Gastroesophageal sphincter (tissue), 3 donors: ENCODE results near the gene HOXB2.

Experiments
- CTCF ChIP-seq, 4 experiments: fragments of 200-600 bp in 2 of 4; fragments of 450-650 bp in 2 of 4; sonication (generic) in 1 of 4; IDR thresholded peaks; one replicate each; pipeline ENCODE4 v1.5.1; 2017 to 2019; ENCODE audit warnings: antibody characterized with exemption in 4 of 4, mild to moderate bottlenecking in 2 of 4, moderate library complexity in 2 of 4
- EP300 ChIP-seq: sonication (generic); formaldehyde crosslinking; IDR thresholded peaks from one replicate; pipeline ENCODE4 v1.6.1; 2017; ENCODE audit warnings: antibody characterized with exemption, mild to moderate bottlenecking
- POLR2A ChIP-seq, 2 donors: fragments of 450-650 bp; IDR thresholded peaks; one replicate each; pipeline ENCODE4 v1.6.1; 2017; ENCODE audit warnings: antibody characterized with exemption in 2 of 2, mild to moderate bottlenecking in 2 of 2, moderate library complexity in 1 of 2

- no peak for TF ChIP-seq CTCF (IDR thresholded peaks at IDR 0.05)
- no peak for TF ChIP-seq POLR2A (IDR thresholded peaks at IDR 0.05)
- no peak for TF ChIP-seq EP300
Measured at GRCh38 chr17:48543854-48544348, 1.0 kb downstream of the HOXB2 start.
